ENCODE measurements around the gene HBA1. TPM values are rescaled to one million over a fixed set of nuclear protein-coding genes. Genes with fewer than 3 reads are reported as not detected.

The HBA1 gene
- total and polyA plus RNA-seq, 2 of the 4 experiments (the other 2 are of a cell fraction) = 0.21 TPM; not detected in 1

GRCh38 chr16:133716-134115 lies 42.8 kb upstream of the HBA1 start:
- H3K9me3 ChIP-seq (ENCODE audit: control insufficient read depth, insufficient read depth, low read length) = no peaks in the 10 kb centered on the region
- no peak overlapping the region for H2BK15ac ChIP-seq (ENCODE audit: low read depth, low read length)
- dilution Hi-C loops (cut with HindIII; ENCODE audit: low sequenced_read_pairs, unreplicated experiment) = no loop called here
- in situ Hi-C loops (cut with MboI; ENCODE audit: low sequenced_read_pairs) = no loop called here
- POLR2A ChIA-PET (ENCODE audit: unreplicated experiment) = no interaction called here
- H2BK20ac ChIP-seq (ENCODE audit: low read depth, low read length) = no peak overlapping the region
- H3K4ac ChIP-seq (ENCODE audit: low read depth, low read length) = no peak overlapping the region
- H3K27me3 ChIP-seq (ENCODE audit: control insufficient read depth, insufficient read depth, low read length) = no peaks in the 10 kb centered on the region
- no TSS peak for BruUV-seq (replicated peaks)
- H3K9me1 ChIP-seq (ENCODE audit: insufficient read depth, low read length) = peaks cover 4% of the 10 kb centered on the region; the same call in 1 of the 2 replicates
- H2BK5ac ChIP-seq (ENCODE audit: low read depth, low read length, poor library complexity, severe bottlenecking) = no peak overlapping the region
- intact Hi-C loops (cut with micrococcal nuclease) = no loop called here
- CTCF ChIA-PET = interaction anchor here (2.5 kb wide), 1 partner anchor 16 kb away, joined by 7 read pairs; no protein-coding TSS in a partner anchor
- no peak overlapping the region for H2AK5ac ChIP-seq (ENCODE audit: low read depth, low read length)
- peaks cover 39 to 69% of the 10 kb centered on the region in 2 experiments for H3K79me1 ChIP-seq (ENCODE audit: low read depth in 1 of 2, low read length in 2 of 2)
- no peak overlapping the region for H4K91ac ChIP-seq (ENCODE audit: insufficient read depth, low read depth, low read length)
- H2BK120ac ChIP-seq (ENCODE audit: low read depth, low read length) = no peak overlapping the region
- H3K4me1 ChIP-seq (ENCODE audit: control insufficient read depth, insufficient read depth, low read length) = peaks cover 4% of the 10 kb centered on the region; the same call in 1 of the 2 replicates
- H3K18ac ChIP-seq (ENCODE audit: low read depth, low read length) = no peak overlapping the region
- no CpG with 5 or more reads among the region's 2 CpGs for WGBS, 2 experiments (ENCODE audit: extremely low coverage in 2 of 2, insufficient read length in 1 of 2)
- H3K23ac ChIP-seq (ENCODE audit: low read depth, low read length) = no peak overlapping the region
- H2AK9ac ChIP-seq (replicated peaks; ENCODE audit: low read depth, low read length, poor library complexity) = no peak overlapping the region
- H3K56ac ChIP-seq (ENCODE audit: extremely low read depth, insufficient read depth, low read length) = no peak overlapping the region
- H4K8ac ChIP-seq (ENCODE audit: low read depth in 2 of 2, low read length in 2 of 2) = no peak overlapping the region
- H3K36me3 ChIP-seq (ENCODE audit: control insufficient read depth, insufficient read depth, low read length) = no peaks in the 10 kb centered on the region
- H3K9ac ChIP-seq (ENCODE audit: low read depth, low read length) = no peak overlapping the region
- no peak overlapping the region for H3K4me2 ChIP-seq (ENCODE audit: low read depth, low read length)
- no peak for DNase-seq
- no peak overlapping the region for H3K14ac ChIP-seq (replicated peaks; ENCODE audit: low read depth, low read length)
- H4K5ac ChIP-seq (ENCODE audit: low read depth, low read length) = no peak overlapping the region
- H2AFZ ChIP-seq (replicated peaks; ENCODE audit: low read length, poor library complexity) = no peak overlapping the region
- H4K20me1 ChIP-seq (ENCODE audit: insufficient read depth, low read length) = peaks cover 23% of the 10 kb centered on the region
- TF ChIP-seq RCOR1 (IDR thresholded peaks at IDR 0.05; ENCODE audit: insufficient replicate concordance, low read length) (no peak), RAD21 (IDR thresholded peaks at IDR 0.05; ENCODE audit: low read length) (no peak), MAFK (IDR thresholded peaks at IDR 0.05; ENCODE audit: low read depth, low read length) (no peak), MXI1 (IDR thresholded peaks at IDR 0.05; ENCODE audit: borderline replicate concordance, low read depth, low read length) (no peak)
- H3K27ac ChIP-seq (ENCODE audit: insufficient read depth, low read length) = no peak overlapping the region
- no peak for ATAC-seq (ENCODE audit: low read depth)
- no peak overlapping the region for H3K4me3 ChIP-seq (ENCODE audit: insufficient read depth, low read depth, low read length)
